ENCODE results near the gene POLR2E.
A peak's percentile ranks its signal among the peaks of the same experiment; 100 is the strongest.

POLR2E gene

DNA sequence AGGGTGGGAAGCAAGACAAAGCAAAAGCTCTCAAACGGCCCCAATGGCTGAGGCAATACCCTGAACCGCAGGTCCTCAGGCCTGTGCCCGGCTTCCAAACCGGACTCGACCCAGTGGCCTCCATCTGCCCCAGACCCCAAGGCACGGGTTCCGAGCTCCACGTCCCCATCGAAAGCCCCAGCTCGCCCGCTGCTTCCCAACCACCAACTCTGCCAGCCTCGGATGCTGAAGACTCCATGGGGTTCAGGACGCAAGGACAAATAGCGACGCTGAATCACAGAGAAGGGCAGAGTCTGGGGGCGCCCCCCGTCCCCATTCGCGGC lies 559 bp downstream of the POLR2E start:
- DNase-seq (ENCODE audit: low spot score), result no peak

GRCh38 chr19:1093811-1094553 lies 1.2 kb downstream of the POLR2E start:
- DNase-seq (ENCODE audit: low spot score), result no peak

GRCh38 chr19:1093330-1093729 lies 1.8 kb downstream of the POLR2E start:
- DNase-seq (ENCODE audit: low spot score), result no peak

DNA sequence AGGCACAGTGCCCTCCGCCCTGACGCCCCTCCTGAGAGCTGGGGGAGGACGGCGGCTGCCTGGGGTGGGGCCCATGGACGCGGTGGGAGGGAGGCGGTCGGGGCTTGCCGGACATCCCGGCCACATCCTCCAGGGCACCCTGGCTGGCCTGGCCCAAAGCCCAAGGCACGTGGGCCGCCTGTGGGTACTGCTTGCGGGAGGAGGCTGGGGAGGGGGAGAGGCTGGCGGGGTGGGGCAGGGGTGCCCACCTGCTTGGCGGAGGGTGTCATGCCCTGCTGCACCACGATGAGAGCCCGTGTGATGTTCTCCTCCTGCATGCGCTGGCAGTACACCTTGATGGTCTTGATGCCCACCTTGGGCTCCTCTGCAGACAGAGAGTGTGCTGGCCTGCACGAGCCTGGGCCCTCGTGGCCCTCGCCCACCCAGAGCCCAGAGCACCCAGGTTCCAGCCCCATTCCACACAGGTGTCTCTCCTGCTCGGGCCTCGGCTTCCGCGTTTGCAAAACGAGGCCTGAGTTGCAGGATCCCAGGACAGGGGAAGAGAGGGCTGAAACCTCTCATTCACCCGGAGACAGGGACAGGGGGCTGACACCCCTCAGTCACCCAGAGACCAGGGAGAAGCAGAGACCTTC lies 3.5 kb downstream of the POLR2E start:
- DNase-seq (ENCODE audit: low spot score), result no peak

DNA sequence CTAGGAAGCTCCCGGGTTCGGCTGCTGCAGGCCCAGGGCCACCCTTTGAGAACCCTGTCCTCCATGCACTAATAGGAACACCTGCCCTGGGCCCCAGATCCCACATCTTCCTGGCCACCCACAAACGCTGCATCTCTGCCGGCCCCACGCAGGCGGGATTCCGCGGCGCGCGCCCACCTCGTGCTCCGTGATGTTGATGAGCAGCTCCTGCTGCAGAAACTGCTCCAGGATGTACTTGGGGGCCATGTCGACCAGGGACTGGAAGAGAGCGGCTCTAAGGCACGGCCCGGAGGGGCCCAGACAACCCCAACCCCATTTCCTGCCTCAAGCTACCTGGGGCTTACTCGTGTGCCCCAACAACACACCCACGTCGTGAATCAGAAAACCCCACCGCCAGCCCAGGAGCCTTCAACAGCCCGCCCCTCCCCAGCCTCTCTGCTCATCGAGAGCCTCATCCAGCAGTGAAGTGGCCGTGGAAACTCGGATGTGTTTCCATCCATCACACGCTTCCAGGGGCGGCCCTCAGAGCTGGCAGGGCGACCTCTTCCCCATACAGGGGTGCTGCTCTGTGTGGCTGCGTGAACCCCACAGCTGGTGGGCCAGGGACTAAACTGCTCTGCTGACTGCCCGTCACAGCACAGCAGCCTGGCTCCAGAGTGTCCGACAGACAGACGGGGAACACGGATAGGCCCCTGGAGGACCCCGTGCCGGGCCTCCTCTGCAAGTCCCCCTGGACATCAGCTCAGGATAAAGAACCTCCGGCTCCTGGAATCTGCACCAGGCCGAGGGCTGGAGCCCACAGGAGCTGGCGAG lies 4.2 kb downstream of the POLR2E start:
- no peak for DNase-seq (ENCODE audit: low spot score)

DNA sequence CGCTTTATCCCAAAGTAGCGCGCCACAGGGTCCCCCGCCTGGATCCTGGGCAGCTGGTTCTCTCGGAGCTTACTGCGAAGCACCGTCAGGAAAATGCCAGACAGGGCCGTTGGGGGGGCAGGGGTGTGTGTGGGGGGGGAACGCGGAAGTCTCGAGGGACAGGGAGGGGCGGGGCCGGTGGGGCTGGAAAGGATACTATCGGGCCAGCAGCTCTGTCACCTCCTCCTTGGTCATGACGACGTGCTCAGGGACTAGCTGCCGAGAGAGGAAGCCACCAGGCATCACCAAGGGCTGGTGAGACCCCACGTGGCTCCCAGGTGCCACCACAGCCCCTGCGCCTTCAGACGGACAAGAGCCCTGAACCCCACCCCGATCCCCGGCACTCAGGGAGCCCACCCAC lies 5.3 kb downstream of the POLR2E start:
- no peak for DNase-seq (ENCODE audit: low spot score)

DNA sequence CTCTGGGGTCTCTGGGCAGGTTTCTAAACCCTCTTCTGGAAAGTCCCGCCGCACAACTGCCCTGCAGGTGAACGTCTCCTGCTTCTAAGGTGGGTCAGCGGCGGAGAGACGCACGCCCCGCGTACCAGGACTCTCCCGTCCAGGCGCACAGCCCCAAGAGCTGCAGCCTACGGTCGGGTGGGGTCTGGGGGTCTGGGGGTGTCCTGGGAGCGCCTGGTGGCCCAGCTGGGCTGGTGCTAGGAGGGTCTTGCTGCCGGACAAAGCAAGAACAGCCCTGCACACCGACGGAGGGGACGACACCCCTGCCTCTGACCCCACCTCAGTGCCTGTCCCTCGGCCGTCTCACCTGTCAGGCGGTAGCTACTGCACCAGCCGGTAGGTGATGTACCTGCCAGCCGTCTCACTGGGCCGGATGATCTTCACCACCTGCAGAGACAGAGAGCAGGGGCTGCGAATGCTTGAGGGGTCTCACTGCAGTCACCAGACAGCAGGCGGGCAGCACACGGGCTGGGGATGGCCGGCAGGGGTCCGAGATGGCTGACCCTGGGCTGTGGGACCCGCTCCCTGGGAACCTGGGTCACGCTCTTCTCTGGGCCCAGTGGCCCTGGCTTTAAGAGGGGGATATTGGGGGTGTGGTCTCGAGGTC lies 5.9 kb downstream of the POLR2E start:
- DNase-seq (ENCODE audit: low spot score), result no peak

- no peak for DNase-seq (ENCODE audit: low spot score)
Observed at GRCh38 chr19:1088416-1089010, 6.7 kb downstream of the POLR2E start.

DNA sequence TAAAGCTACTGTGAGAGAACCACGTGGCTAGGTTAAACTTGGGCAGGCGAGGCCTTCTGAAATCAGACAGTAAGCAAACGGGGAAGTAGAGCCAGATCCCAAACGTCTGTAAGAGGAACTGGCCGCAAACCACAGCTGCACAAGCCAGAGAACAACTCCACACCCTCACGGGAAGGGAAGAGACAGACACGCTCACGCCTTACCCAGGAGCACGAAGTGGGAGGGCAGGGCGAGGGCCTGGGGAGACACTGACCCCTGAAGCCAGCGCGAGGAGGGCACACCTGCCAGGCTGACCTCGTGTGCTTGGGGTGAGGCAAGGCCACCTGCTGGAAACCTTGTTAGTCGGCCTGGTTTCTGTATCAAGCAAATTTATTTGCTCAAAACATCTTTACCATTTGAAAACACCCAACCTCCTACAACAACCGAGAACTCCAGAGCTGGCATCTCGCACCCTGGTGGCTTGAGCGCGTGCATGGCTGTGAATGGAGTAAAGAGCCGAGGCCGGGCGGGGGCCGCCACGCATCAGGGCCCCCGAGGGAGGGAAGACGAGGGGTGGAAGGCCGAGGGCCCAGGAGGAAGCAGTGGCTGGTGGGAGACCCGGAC lies 7.3 kb downstream of the POLR2E start:
- DNase-seq (ENCODE audit: low spot score), result no peak

DNA sequence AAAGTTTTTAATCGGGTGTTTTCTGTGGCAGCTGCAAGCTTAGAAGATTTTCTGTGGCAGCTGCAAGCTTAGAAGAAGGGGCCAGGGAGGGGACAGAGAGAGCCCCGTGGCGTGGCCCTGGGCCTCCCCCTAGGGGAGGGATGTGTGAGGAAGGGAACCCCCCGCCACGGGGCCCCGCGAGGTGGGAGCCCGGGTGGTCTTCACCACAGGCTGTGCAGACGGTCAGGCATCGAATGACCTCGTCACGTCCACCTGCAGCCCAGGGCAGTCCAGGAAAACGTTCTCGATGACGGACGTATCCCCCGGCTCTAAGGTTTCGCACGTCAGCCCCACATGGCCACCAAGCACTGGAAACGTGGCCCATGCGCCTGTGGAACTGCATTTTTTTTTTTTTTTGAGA lies 8.6 kb downstream of the POLR2E start:
- DNase-seq (ENCODE audit: low spot score), result no peak

- no peak for DNase-seq (ENCODE audit: low spot score)
Observed at GRCh38 chr19:1085676-1086442, 9.3 kb downstream of the POLR2E start.

DNA sequence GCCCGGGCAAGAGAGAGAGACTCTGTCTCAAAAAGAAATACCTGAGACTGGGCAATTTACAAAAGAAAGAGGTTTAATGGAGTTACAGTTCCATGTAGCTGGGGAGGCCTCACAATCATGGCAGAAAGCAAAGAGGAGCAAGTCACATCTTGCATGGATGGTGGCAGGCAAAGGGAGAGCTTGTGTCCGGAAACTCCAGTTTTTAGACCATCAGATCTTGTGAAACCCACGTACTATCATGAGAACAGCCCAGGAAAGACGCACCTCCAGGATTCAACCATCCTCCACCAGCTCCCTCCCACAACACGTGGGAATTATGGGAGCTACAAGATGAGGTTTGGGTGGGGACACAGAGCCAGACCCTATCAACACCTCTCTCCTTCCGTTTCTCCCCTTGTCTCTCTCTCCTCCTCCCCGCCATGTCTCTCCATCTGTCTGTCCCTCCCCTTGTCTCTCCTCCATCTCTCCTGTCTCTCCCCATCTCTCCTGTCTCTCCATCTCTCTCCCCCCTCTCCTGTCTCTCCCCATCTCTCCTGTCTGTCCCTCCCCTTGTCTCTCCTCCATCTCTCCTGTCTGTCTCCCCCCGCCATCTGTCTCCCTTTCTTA lies 10.0 kb downstream of the POLR2E start:
- no peak for DNase-seq (ENCODE audit: low spot score)

- DNase-seq (ENCODE audit: low spot score), result no peak
Observed at GRCh38 chr19:1084024-1084868, 10.9 kb downstream of the POLR2E start.

DNA sequence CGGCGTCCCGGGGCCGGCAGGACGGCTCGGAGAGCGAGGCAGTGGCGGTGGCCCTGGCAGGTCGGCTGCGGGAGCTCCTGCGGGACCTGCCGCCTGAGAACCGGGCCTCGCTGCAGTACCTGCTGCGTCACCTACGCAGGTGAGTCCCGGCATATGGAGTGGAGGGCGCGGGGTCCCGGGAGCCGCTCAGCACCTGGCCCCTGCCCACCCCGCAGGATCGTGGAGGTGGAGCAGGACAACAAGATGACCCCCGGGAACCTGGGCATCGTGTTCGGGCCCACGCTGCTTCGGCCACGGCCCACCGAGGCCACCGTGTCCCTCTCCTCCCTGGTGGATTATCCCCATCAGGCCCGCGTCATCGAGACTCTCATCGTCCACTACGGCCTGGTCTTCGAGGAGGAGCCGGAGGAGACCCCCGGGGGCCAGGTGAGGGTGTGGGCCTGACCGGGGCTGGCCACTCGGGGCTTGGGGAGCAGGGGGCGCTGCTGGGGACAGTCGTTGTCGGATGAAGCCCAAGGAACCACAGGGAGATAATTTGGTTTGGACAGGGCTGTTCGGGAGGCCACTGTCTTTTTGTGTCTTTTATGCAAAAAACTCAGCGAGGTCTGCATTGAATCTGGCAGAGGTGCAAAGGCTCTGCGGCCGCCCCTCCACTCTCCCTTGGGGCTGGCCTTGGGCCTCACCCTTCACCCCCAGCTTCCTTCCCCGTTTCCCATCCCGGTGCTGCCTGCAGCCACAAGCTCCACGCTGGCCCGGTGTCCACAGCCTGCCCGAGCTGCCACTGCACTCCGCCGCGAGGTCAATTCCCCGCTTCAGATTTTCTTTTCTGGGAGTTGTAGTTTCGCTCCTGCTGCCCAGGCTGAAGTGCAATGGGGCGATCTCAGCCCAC lies 12.0 kb downstream of the POLR2E start:
- no peak for DNase-seq (ENCODE audit: low spot score)

DNA sequence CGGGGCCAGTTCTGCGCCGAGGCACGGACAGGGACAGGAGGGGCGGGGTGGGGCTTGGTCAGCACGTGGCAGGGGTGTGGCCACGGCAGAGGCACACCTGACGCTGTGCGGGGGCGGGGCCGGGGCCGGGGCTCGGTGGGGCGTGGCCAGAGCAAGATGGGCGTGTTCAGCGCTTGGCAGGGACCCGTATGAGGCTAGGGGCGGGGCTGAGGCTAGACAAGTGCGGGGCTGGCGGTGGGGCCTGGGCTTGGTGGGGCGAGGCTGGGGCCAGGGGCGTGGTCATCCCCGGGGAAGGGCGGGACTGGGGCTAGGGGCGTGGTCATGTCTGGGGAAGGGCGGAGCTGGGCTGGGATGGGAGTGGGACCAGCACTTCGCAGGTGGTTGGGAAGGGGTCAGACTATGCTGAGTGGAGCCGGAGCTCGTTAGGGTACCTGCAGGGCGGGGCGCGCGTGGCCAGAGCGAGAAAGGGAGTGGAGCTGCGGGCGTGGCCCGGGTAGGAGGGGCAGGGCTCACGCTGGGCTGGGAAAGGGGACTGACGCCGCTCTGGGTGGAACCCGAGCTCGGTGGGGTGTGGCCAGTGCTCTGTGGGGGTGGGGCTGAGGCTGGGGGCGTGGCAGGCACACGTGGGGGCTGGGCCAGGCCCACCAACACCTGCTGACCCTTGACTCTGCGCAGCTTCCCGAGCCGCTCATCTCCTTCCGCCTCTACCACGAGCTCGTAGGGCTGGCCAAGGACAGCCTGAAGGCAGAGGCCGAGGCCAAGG lies 12.8 kb downstream of the POLR2E start:
- peak; percentile 95 for DNase-seq (ENCODE audit: low spot score)

DNA sequence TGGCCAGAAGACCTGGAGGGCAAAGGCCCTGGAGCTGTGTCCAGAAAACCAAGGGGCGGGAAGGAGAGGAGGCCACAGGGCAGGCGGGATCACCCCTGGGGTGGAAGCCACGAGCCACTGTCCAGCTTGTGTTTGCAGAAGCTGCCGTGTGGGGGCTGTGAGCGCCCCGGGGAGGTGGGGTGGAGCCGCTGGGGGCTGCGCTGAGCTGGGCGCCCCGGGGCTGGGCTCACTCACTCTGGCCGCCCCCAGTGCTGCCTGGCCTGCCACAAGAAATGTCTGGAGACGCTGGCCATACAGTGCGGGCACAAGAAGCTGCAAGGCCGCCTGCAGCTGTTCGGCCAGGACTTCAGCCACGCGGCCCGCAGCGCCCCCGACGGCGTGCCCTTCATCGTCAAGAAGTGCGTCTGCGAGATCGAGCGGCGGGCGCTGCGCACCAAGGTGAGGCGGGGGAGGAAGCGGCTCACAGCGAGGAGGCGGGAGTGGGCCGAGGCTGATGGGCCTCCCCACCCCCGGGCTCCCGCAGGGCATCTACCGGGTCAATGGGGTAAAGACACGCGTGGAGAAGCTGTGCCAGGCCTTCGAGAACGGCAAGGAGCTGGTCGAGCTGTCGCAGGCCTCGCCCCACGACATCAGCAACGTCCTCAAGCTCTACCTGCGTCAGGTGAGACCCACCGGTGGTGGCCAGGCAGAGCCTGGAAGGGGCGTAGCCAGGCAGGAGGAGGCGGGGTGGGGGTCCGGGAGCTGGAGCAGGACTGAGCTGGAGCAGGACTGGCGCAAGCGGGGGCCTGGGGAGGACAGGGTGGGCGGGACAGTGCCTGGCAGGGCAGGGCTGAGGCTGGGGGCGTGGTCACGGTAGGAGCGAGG lies 13.6 kb downstream of the POLR2E start:
- DNase-seq (ENCODE audit: low spot score), result no peak
